Measurements from ENCODE around the gene IFNK. TPM values are rescaled to one million over a fixed set of nuclear protein-coding genes. Genes with fewer than 3 reads are reported as not detected.

Gene IFNK
- total RNA-seq, result not detected in 2 replicates

GRCh38 chr9:27524236-27524635 is at the start of gene IFNK:
IFNK (plus strand) TSS chr9:27524290; CDS start chr9:27524337, 47 bp downstream.

GRCh38 chr9:27529316-27530278 is 5.5 kb downstream of the IFNK start, which contains the start of gene MOB3B:
MOB3B (minus strand) TSS chr9:27529814; CDS start chr9:27455550, 74,264 bp downstream.

GRCh38 chr9:27572918-27573633 is 49.0 kb downstream of the IFNK start, which contains the start of gene C9orf72:
C9orf72 (minus strand) TSS chr9:27573481; CDS start chr9:27567120, 6,361 bp downstream.

Other genes starting within 250 kb of the IFNK start
- gene EQTN, start 227.1 kb upstream of the IFNK start, total RNA-seq, result not detected in 2 replicates
- gene MOB3B, start 5.5 kb downstream of the IFNK start, total RNA-seq, result 0.09 and 0.23 TPM in 2 replicates
- gene C9orf72, start 49.2 kb downstream of the IFNK start, total RNA-seq, result 3.7 and 4.0 TPM in 2 replicates

All from pericardium fibroblast (primary cell).